Thyroid gland (tissue), 4 donors: ENCODE results near the gene NCOA5. TPM values are rescaled to one million over a fixed set of nuclear protein-coding genes. Genes with fewer than 3 reads are reported as not detected.

Experiments used
- DNase-seq, 2 donors: peaks; one replicate each; pipeline ENCODE4 v3.0.0-alpha.2; 2019
- H3K27ac ChIP-seq, 3 donors: fragments of 200-600 bp; sonication (generic); 1 replicate in 2 of 3; 2 replicates in 1 of 3; pipeline ENCODE4 v1.5.1; 2016 to 2019; ENCODE audit warnings: mild to moderate bottlenecking in 1 of 3, moderate library complexity in 1 of 3
- H3K27me3 ChIP-seq: fragments of 200-600 bp; sonication (generic); one replicate; pipeline ENCODE4 v1.5.1; 2019
- H3K36me3 ChIP-seq, 2 donors: fragments of 200-600 bp; sonication (generic); one replicate each; pipeline ENCODE4 v1.5.1; 2016 to 2019
- H3K4me1 ChIP-seq, 2 donors: fragments of 200-600 bp; sonication (generic); one replicate each; pipeline ENCODE4 v1.5.1; 2017 to 2019
- H3K4me3 ChIP-seq, 3 donors: fragments of 200-600 bp; sonication (generic); replicated peaks in 1 of 3; 1 replicate in 2 of 3; 2 replicates in 1 of 3; pipeline ENCODE4 v1.5.1; 2016; ENCODE audit warnings: mild to moderate bottlenecking in 1 of 3
- H3K9me3 ChIP-seq: fragments of 200-600 bp; sonication (generic); one replicate; pipeline ENCODE4 v1.5.1; 2017
- CTCF ChIP-seq, 6 experiments: fragments of 200-600 bp in 3 of 6; fragments of 450-650 bp in 3 of 6; sonication (generic) in 3 of 6; IDR thresholded peaks; one replicate each; pipeline ENCODE4 v1.5.1; 2016 to 2019; ENCODE audit warnings: antibody characterized with exemption in 6 of 6, mild to moderate bottlenecking in 2 of 6, inconsistent platforms in 1 of 6, moderate library complexity in 1 of 6
- POLR2A ChIP-seq, 2 donors: fragments of 450-650 bp; IDR thresholded peaks; one replicate each; pipeline ENCODE4 v1.6.1; 2017; ENCODE audit warnings: antibody characterized with exemption in 2 of 2, mild to moderate bottlenecking in 2 of 2, moderate library complexity in 1 of 2
- WGBS, 2 donors: methylation state at CpG; one replicate each; pipeline ENCODE4 v1.1.5; 2017; 5-methylcytosine and 5-hydroxymethylcytosine counted together
- intact Hi-C: fragments of 100-400 bp; cut with DNase I; formaldehyde crosslinking; loops from one replicate; pipeline ENCODE4 v1.15.1; 2023
- total RNA-seq, 4 donors: library from RNA; depleted of rRNA; stranded (reverse); fragments of >200 nt; gene quantifications; one replicate each; pipeline ENCODE4 v1.2.3, GENCODE V29; 2016

Gene NCOA5
- total RNA-seq, 4 donors from 2014 or later, result 31.4 to 46.1 (median 37.4) TPM

- TF ChIP-seq POLR2A (IDR thresholded peaks at IDR 0.05) (no peak), CTCF (IDR thresholded peaks at IDR 0.05) (no peak)
- WGBS, 2 donors, result 95 to 100% methylated on average over 2 of the region's 2 CpGs
- H3K27ac ChIP-seq, result no peak overlapping the region
- H3K4me3 ChIP-seq, result no peak overlapping the region
- H3K36me3 ChIP-seq, result no peaks in the 10 kb centered on the region
- H3K9me3 ChIP-seq, result no peaks in the 10 kb centered on the region
- no peaks in the 10 kb centered on the region for H3K27me3 ChIP-seq
- DNase-seq, result no peak
- H3K4me1 ChIP-seq, result peaks cover 13 to 17% of the 10 kb centered on the region in 2 donors
- intact Hi-C loops, result no loop called here
Measured at GRCh38 chr20:46120136-46120535, 30.4 kb upstream of the NCOA5 start.

- DNase-seq, result no peak
- peak overlapping the region in 1 of 3 donors; percentile 80 for H3K27ac ChIP-seq
- H3K27me3 ChIP-seq, result no peaks in the 10 kb centered on the region
- peaks cover 13 to 17% of the 10 kb centered on the region in 2 donors for H3K4me1 ChIP-seq
- no peak for TF ChIP-seq CTCF (IDR thresholded peaks at IDR 0.05)
- no peak for TF ChIP-seq POLR2A (IDR thresholded peaks at IDR 0.05)
- no peaks in the 10 kb centered on the region for H3K9me3 ChIP-seq
- intact Hi-C loops, result no loop called here
- H3K36me3 ChIP-seq, result no peaks in the 10 kb centered on the region
- H3K4me3 ChIP-seq, result no peak overlapping the region
- 88 to 94% methylated on average over 2 of the region's 2 CpGs for WGBS, 2 donors
Measured at GRCh38 chr20:46119547-46119946, 29.8 kb upstream of the NCOA5 start.

- WGBS, 2 donors, result 36 to 44% methylated on average over 2 of the region's 2 CpGs
- Histone ChIP-seq H3K36me3 (no peaks in the 10 kb centered on the region), H3K4me1 (peaks cover 13 to 17% of the 10 kb centered on the region in 2 donors), H3K27me3 (no peaks in the 10 kb centered on the region), H3K9me3 (no peaks in the 10 kb centered on the region), H3K27ac (peak overlapping the region in 2 of 3 donors; percentile 75 to 80), H3K4me3 (peak overlapping the region in 1 of 3 donors; percentile 23)
- peak; percentile 25 to 49 for DNase-seq
- TF ChIP-seq POLR2A (IDR thresholded peaks at IDR 0.05), result no peak
- no peak for TF ChIP-seq CTCF (IDR thresholded peaks at IDR 0.05)
- intact Hi-C loops, result no loop called here
Measured at GRCh38 chr20:46119028-46119546, 29.3 kb upstream of the NCOA5 start.

- Histone ChIP-seq H3K36me3 (no peaks in the 10 kb centered on the region), H3K4me1 (peaks cover 13 to 17% of the 10 kb centered on the region in 2 donors), H3K27me3 (no peaks in the 10 kb centered on the region), H3K4me3 (peak overlapping the region in 1 of 3 donors; percentile 23), H3K27ac (peak overlapping the region; percentile 59 to 80 (median 75)), H3K9me3 (no peaks in the 10 kb centered on the region)
- DNase-seq, result peak; percentile 42 to 61
- WGBS, 2 donors, result 34 to 40% methylated on average over 7 to 15 of the region's 15 CpGs
- no peak for TF ChIP-seq POLR2A (IDR thresholded peaks at IDR 0.05)
- no peak for TF ChIP-seq CTCF (IDR thresholded peaks at IDR 0.05)
- intact Hi-C loops, result no loop called here
Measured at GRCh38 chr20:46118481-46119020, 28.8 kb upstream of the NCOA5 start.

- H3K27ac ChIP-seq, result peak within 1 kb of the TSS; percentile 59 to 80 (median 75)
- peaks cover 13 to 17% of the 10 kb centered on the region in 2 donors for H3K4me1 ChIP-seq
- H3K4me3 ChIP-seq, result peak within 1 kb of the TSS in 2 of 3 donors; percentile 16 to 23
- no peaks in the 10 kb centered on the region for H3K36me3 ChIP-seq
- DNase-seq, result peak; percentile 87 to 89
- whole genome bisulfite sequencing, 2 donors, result 15 to 17% methylated on average over 21 to 33 of the region's 40 CpGs
- intact Hi-C loops, result no loop called here
- H3K27me3 ChIP-seq, result no peaks in the 10 kb centered on the region
- H3K9me3 ChIP-seq, result no peaks in the 10 kb centered on the region
- TF ChIP-seq CTCF (IDR thresholded peaks at IDR 0.05) (no peak), POLR2A (IDR thresholded peaks at IDR 0.05) (peak in 1 of 2 donors; percentile 58)
Measured at GRCh38 chr20:46117704-46118467, 28.1 kb upstream of the NCOA5 start, which contains the start of gene CD40. TSS of gene CD40 (plus strand) at chr20:46118314. CDS start at chr20:46118344, 30 bp downstream.
